Karpas-422 (cell line): ENCODE data around the gene RAB3GAP2. TPM values are rescaled to one million over a fixed set of nuclear protein-coding genes. Genes with fewer than 3 reads are reported as not detected.
"Not testable (repeated sequence)": the region's sequence is repeated elsewhere in the genome, so short reads cannot be mapped to it uniquely, and the experiment has no call there.

Experiments
- DNase-seq: peaks from one replicate; pipeline ENCODE4 v3.0.0-alpha.2; 2015
- H2AFZ ChIP-seq: fragments of 200-600 bp; sonication (generic); 2 replicates; pipeline ENCODE4 v1.6.1; 2014; ENCODE audit warnings: antibody characterized with exemption, low read length, mixed read lengths
- H3K27ac ChIP-seq: fragments of 200-600 bp; sonication (generic); 2 replicates; pipeline ENCODE4 v1.5.1; 2014; ENCODE audit warnings: mild to moderate bottlenecking, low read length, moderate library complexity
- H3K27me3 ChIP-seq: fragments of 200-600 bp; sonication (generic); 2 replicates; pipeline ENCODE4 v1.6.1; 2014; ENCODE audit warnings: low read length, mixed read lengths
- H3K36me3 ChIP-seq: fragments of 200-600 bp; sonication (generic); 2 replicates; pipeline ENCODE4 v1.6.1; 2014; ENCODE audit warnings: low read length, mixed read lengths; ENCODE audit not compliant: insufficient read depth
- H3K4me1 ChIP-seq: fragments of 200-600 bp; sonication (generic); 2 replicates; pipeline ENCODE4 v1.6.1; 2014; ENCODE audit warnings: mild to moderate bottlenecking, low read length, mixed read lengths
- H3K4me2 ChIP-seq: fragments of 200-600 bp; sonication (generic); 2 replicates; pipeline ENCODE4 v1.6.1; 2014; ENCODE audit warnings: low read length, low read depth, mild to moderate bottlenecking; ENCODE audit not compliant: poor library complexity, severe bottlenecking
- H3K4me3 ChIP-seq: fragments of 200-600 bp; sonication (generic); 2 replicates; pipeline ENCODE4 v1.5.1; 2014; ENCODE audit warnings: mild to moderate bottlenecking, antibody characterized with exemption, low read length, mixed read lengths
- H3K79me2 ChIP-seq: fragments of 200-600 bp; sonication (generic); 2 replicates; pipeline ENCODE4 v1.6.1; 2014; ENCODE audit warnings: mild to moderate bottlenecking, low read length, mixed read lengths
- H3K9ac ChIP-seq: fragments of 200-600 bp; sonication (generic); 2 replicates; pipeline ENCODE4 v1.6.0; 2014; ENCODE audit warnings: low read length
- H3K9me2 ChIP-seq: fragments of 200-600 bp; sonication (generic), shearing (Covaris generic); replicated peaks from 2 replicates; pipeline ENCODE4 v1.6.0; 2014; ENCODE audit warnings: mild to moderate bottlenecking, low read length, moderate library complexity; ENCODE audit not compliant: insufficient read depth
- H3K9me3 ChIP-seq: fragments of 300-700, 200-600 bp; sonication (generic); 2 replicates; pipeline ENCODE4 v1.6.1; 2014; ENCODE audit warnings: low read length, mixed read lengths
- H4K20me1 ChIP-seq: fragments of 200-600 bp; sonication (generic); 2 replicates; pipeline ENCODE4 v1.6.1; 2014; ENCODE audit warnings: mild to moderate bottlenecking, antibody characterized with exemption, low read length, low read depth; ENCODE audit not compliant: insufficient read depth
- total RNA-seq: library from RNA; depleted of rRNA; stranded (reverse); fragments of >200 nt; shearing (Covaris generic); gene quantifications from 2 replicates; pipeline ENCODE4 v1.2.3, GENCODE V29; 2014; ENCODE audit warnings: low replicate concordance

The RAB3GAP2 gene
- total RNA-seq, 1 experiment from 2014 or later: 64.6 TPM

DNA sequence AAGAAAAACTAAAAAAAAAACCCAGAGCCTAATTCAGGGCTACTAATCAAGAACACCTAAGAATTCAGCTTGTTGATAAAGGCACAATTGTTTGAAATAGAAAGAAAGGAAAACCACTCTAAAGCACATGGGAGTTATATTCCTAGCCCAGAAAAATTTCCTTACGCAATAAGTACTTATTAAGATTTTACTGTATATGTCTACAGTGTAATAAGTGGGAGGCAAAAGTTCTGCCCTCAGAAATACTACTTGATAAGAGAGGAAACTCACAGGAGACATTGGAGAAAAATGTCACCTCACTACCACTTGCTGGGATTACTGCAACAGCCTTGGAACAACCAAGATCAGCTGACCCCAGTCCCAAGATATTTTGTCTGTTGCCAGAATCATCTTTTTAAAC is 112.2 kb downstream of the RAB3GAP2 start:
- peaks cover 53% of the 10 kb centered on the region for H3K36me3 ChIP-seq

DNA sequence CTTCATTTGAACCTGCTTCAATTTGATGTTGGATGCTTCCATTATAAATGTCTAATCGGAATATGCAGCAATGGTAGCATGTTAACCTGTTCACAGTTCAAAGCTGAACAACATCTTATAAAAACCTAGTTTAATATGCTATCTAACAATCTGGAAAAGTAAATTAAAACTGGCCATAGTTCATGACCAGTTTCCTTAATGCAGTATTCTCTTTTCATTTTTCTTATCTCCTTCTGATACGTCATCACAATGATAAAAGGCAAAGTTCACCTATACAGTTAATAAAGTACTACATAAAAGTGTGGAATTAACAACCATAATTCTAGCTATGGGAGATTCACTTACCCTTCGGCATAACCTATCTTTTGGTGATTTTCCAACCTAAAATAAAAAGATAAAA is 113.2 kb downstream of the RAB3GAP2 start:
- H3K9me3 ChIP-seq: no peaks in the 10 kb centered on the region
- H3K9ac ChIP-seq: no peak overlapping the region
- no peaks in the 10 kb centered on the region for H3K9me2 ChIP-seq
- no peak for DNase-seq
- no peak overlapping the region for H2AFZ ChIP-seq
- H4K20me1 ChIP-seq: no peaks in the 10 kb centered on the region
- H3K4me3 ChIP-seq: no peak overlapping the region
- no peaks in the 10 kb centered on the region for H3K27me3 ChIP-seq
- no peaks in the 10 kb centered on the region for H3K4me1 ChIP-seq
- H3K36me3 ChIP-seq: peaks cover 54% of the 10 kb centered on the region
- no peaks in the 10 kb centered on the region; the same call in 1 of the 2 replicates for H3K79me2 ChIP-seq
- H3K4me2 ChIP-seq: no peak overlapping the region
- no peak overlapping the region for H3K27ac ChIP-seq

More for the DNA sequence above, 112.2 kb downstream of the RAB3GAP2 start:
- Histone ChIP-seq H3K4me2 (no peak overlapping the region), H3K27ac (no peak overlapping the region), H3K4me1 (no peaks in the 10 kb centered on the region), H3K79me2 (no peaks in the 10 kb centered on the region; the same call in 1 of the 2 replicates), H3K4me3 (no peak overlapping the region), H3K9ac (no peak overlapping the region), H3K9me3 (no peaks in the 10 kb centered on the region), H2AFZ (no peak overlapping the region), H3K9me2 (no peaks in the 10 kb centered on the region), H3K27me3 (no peaks in the 10 kb centered on the region), H4K20me1 (no peaks in the 10 kb centered on the region)
- DNase-seq: no peak

DNA sequence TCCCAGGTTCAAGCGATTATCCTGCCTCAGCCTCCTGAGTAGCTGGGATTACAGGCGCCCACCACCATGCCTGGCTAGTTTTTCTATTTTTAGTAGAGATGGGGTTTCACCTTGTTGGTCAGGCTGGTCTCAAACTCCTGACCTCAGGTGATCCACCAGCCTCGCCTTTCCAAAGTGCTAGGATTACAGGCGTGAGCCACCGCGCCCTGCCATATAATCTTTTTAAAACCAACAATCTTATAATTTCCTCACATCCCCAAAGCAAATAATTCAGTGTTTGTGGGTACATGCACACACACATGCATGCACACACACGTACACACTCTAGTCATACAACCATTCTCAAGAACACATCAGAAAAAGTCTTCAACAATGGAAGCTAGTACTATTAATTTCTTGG is 113.7 kb downstream of the RAB3GAP2 start:
- H3K4me1 ChIP-seq, H3K9me3 ChIP-seq, H4K20me1 ChIP-seq, H3K9ac ChIP-seq, H3K4me3 ChIP-seq, H3K4me2 ChIP-seq, H3K9me2 ChIP-seq, H2AFZ ChIP-seq, DNase-seq, H3K27me3 ChIP-seq, H3K27ac ChIP-seq, H3K79me2 ChIP-seq: not testable (repeated sequence)
- H3K36me3 ChIP-seq: peaks cover 54% of the 10 kb centered on the region

DNA sequence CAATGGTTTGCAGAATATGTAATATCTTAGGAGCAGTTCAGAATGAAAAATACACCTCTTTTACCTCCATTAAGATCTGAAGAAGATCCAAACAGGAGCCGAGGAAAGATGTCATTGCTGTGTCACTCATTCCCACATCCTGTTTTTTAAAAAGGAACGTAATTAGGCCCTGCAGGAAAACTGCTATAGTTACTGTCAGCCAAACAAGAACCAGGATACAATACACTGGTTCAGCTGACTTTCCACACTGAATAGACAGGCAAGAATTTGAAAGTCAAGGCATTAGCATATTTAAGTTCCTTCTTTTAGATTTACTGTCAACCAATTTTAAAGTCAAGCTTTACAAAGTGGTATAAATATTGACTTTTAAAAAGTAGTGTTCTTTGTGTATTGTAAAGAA is 114.5 kb downstream of the RAB3GAP2 start:
- no peak for DNase-seq
- H3K4me2 ChIP-seq: no peak overlapping the region
- H3K79me2 ChIP-seq: no peaks in the 10 kb centered on the region
- H3K9me2 ChIP-seq: no peaks in the 10 kb centered on the region
- no peaks in the 10 kb centered on the region for H3K9me3 ChIP-seq
- no peaks in the 10 kb centered on the region for H3K27me3 ChIP-seq
- H2AFZ ChIP-seq: no peak overlapping the region
- peaks cover 53% of the 10 kb centered on the region for H3K36me3 ChIP-seq
- no peak overlapping the region for H3K4me3 ChIP-seq
- no peaks in the 10 kb centered on the region for H4K20me1 ChIP-seq
- no peak overlapping the region for H3K9ac ChIP-seq
- H3K4me1 ChIP-seq: no peaks in the 10 kb centered on the region
- no peak overlapping the region for H3K27ac ChIP-seq

DNA sequence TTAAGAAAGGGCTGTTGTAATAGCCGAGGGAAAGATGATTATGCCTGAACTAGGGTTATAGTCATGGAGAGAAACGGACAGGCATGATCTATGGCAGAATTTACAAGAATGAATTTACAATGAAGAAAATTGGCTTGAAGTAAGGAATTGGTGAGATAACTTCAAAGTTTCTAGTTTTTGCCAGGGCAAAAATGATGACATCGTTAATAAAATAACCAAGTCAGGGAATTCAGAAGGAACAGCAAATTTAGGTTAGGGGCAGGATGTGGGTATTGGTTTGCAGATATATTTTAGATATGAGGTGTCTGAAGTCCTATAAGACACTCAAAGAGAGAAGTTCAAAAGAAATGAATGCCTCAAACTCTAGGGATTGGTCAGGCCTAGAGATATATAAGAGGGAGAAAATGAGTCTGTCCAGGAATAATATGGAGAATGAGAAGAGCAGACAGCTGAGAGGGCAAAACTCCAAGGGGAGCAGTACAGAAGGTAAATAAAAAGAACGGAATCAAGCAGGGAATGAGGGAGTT is 115.6 kb downstream of the RAB3GAP2 start:
- Histone ChIP-seq H3K4me3 (no peak overlapping the region), H3K9me2 (no peaks in the 10 kb centered on the region), H3K27ac (no peak overlapping the region), H3K79me2 (no peaks in the 10 kb centered on the region), H4K20me1 (no peaks in the 10 kb centered on the region), H3K9ac (no peak overlapping the region), H3K9me3 (no peaks in the 10 kb centered on the region), H2AFZ (no peak overlapping the region), H3K36me3 (peaks cover 46% of the 10 kb centered on the region), H3K27me3 (no peaks in the 10 kb centered on the region), H3K4me1 (no peaks in the 10 kb centered on the region), H3K4me2 (no peak overlapping the region)
- DNase-seq: no peak

DNA sequence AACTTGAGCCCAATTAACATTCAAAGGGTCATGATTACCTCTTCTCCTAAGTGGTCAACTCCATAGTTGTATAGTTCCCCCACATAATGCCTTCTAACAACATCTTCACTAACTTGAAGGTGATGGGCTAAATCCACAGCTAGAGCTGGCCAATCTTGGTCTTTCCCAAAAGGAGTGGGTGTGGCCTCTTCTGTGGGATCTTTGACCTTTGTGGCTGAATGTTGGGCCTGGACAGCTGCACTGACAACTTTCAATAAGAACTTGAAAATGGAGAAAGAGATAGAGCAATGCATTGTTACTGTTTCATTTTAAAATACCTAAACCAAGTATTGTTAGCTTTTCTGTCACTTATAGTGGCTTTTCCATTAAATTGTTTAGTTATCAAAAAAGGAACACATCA is 119.1 kb downstream of the RAB3GAP2 start:
- H3K36me3 ChIP-seq: peaks cover 55% of the 10 kb centered on the region; the same call in 1 of the 2 replicates
- no peak overlapping the region for H3K27ac ChIP-seq
- no peak for DNase-seq

DNA sequence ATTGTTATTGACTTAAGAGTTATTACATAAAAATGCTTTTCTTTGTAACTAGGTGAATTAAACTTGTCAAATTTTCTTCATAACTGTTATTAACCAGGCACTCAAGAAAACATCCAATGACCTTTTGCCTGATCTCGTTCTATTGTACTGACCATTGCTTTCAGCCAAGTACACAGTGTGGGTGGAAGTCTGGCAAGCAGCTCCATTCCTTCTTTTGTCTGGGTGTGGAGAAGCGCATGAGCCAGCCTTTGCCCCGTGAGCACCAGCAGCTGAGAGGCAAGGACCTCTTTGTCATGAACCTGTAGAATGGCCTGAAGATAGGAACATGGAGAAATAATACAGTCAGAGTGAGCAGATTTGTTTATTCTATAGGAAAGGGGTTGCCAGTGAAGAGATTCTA is 120.8 kb downstream of the RAB3GAP2 start:
- Histone ChIP-seq H3K9ac (no peak overlapping the region), H3K79me2 (0 out of 2 replicates have a peak, but pooled peaks cover 3% of the 10 kb centered on the region), H3K4me2 (no peak overlapping the region), H3K4me1 (peaks cover 27% of the 10 kb centered on the region), H4K20me1 (no peaks in the 10 kb centered on the region), H3K27ac (no peak overlapping the region), H2AFZ (no peak overlapping the region), H3K36me3 (peaks cover 53% of the 10 kb centered on the region; the same call in 1 of the 2 replicates), H3K9me3 (no peaks in the 10 kb centered on the region), H3K27me3 (no peaks in the 10 kb centered on the region), H3K4me3 (no peak overlapping the region), H3K9me2 (no peaks in the 10 kb centered on the region)
- no peak for DNase-seq

More for the DNA sequence above, 119.1 kb downstream of the RAB3GAP2 start:
- no peak overlapping the region for H3K4me2 ChIP-seq
- H2AFZ ChIP-seq: no peak overlapping the region
- peaks cover 20% of the 10 kb centered on the region for H3K4me1 ChIP-seq
- H4K20me1 ChIP-seq: no peaks in the 10 kb centered on the region
- no peaks in the 10 kb centered on the region for H3K9me2 ChIP-seq
- no peak overlapping the region for H3K4me3 ChIP-seq
- no peaks in the 10 kb centered on the region for H3K9me3 ChIP-seq
- no peaks in the 10 kb centered on the region for H3K27me3 ChIP-seq
- 0 out of 2 replicates have a peak, but pooled peaks cover 3% of the 10 kb centered on the region for H3K79me2 ChIP-seq
- H3K9ac ChIP-seq: no peak overlapping the region

- H2AFZ ChIP-seq: no peak overlapping the region
- no peaks in the 10 kb centered on the region for H4K20me1 ChIP-seq
- H3K36me3 ChIP-seq: peaks cover 46% of the 10 kb centered on the region; the same call in 1 of the 2 replicates
- peak overlapping the region; percentile 73 for H3K27ac ChIP-seq
- H3K9me3 ChIP-seq: no peaks in the 10 kb centered on the region
- no peaks in the 10 kb centered on the region for H3K9me2 ChIP-seq
- H3K27me3 ChIP-seq: no peaks in the 10 kb centered on the region
- peak; percentile 59 for DNase-seq
- H3K4me2 ChIP-seq: peak overlapping the region; percentile 43
- H3K4me1 ChIP-seq: peaks cover 27% of the 10 kb centered on the region
- no peak overlapping the region for H3K9ac ChIP-seq
- no peak overlapping the region for H3K4me3 ChIP-seq
- H3K79me2 ChIP-seq: 0 out of 2 replicates have a peak, but pooled peaks cover 3% of the 10 kb centered on the region
These were observed 122.5 kb downstream of the RAB3GAP2 start for GRCh38 chr1:220149742-220150141.
